Measurements from ENCODE around the gene ZC4H2. TPM values are rescaled to one million over a fixed set of nuclear protein-coding genes. Genes with fewer than 3 reads are reported as not detected.
"Not testable (repeated sequence)": the region's sequence is repeated elsewhere in the genome, so short reads cannot be mapped to it uniquely, and the experiment has no call there.

ZC4H2 gene
- 11.8 TPM for polyA plus RNA-seq

GRCh38 chrX:64975989-64976672 is at the start of gene ZC4H2:
Gene ZC4H2 (minus strand): TSS chrX:64976450. CDS start chrX:64976377, 73 bp downstream.
- peaks cover 0 to 11% (median 6%) of the 10 kb centered on the region in 3 donors for H3K9me3 Mint-ChIP-seq
- no peaks in the 10 kb centered on the region for H3K27me3 Mint-ChIP-seq
- H3K36me3 Mint-ChIP-seq: peaks cover 4% of the 10 kb centered on the region
- H3K27ac Mint-ChIP-seq: peak within 1 kb of the TSS in 2 of 3 donors; percentile 33 to 79
- peaks cover 6 to 22% (median 13%) of the 10 kb centered on the region in 3 donors for H3K4me1 Mint-ChIP-seq
- H3K4me3 Mint-ChIP-seq: peak within 1 kb of the TSS; percentile 91 to 96 (median 94)

GRCh38 chrX:65017451-65017850 is 41.2 kb upstream of the ZC4H2 start:
- Mint-ChIP-seq H3K27ac (no peak overlapping the region), H3K4me1 (peaks cover 0 to 6% (median 2%) of the 10 kb centered on the region in 3 donors), H3K9me3 (peaks cover 2 to 6% (median 4%) of the 10 kb centered on the region in 3 donors), H3K4me3 (no peak overlapping the region), H3K36me3 (peaks cover 1% of the 10 kb centered on the region), H3K27me3 (no peaks in the 10 kb centered on the region)

- Mint-ChIP-seq H3K4me1 (peaks cover 0 to 5% (median 2%) of the 10 kb centered on the region in 3 donors), H3K27me3 (no peaks in the 10 kb centered on the region), H3K9me3 (peaks cover 0 to 2% (median 0%) of the 10 kb centered on the region in 3 donors), H3K27ac (no peak overlapping the region), H3K4me3 (no peak overlapping the region), H3K36me3 (no peaks in the 10 kb centered on the region)
These were observed 38.0 kb upstream of the ZC4H2 start for GRCh38 chrX:65014230-65014629.

GRCh38 chrX:65009459-65009858 is 33.2 kb upstream of the ZC4H2 start:
- H3K4me3 Mint-ChIP-seq: no peak overlapping the region
- H3K27ac Mint-ChIP-seq: no peak overlapping the region
- peaks cover 0 to 5% (median 4%) of the 10 kb centered on the region in 3 donors for H3K4me1 Mint-ChIP-seq
- no peaks in the 10 kb centered on the region for H3K36me3 Mint-ChIP-seq
- no peaks in the 10 kb centered on the region for H3K27me3 Mint-ChIP-seq
- H3K9me3 Mint-ChIP-seq: peaks cover 0 to 3% (median 2%) of the 10 kb centered on the region in 3 donors

GRCh38 chrX:65002208-65002607 is 26.0 kb upstream of the ZC4H2 start:
- H3K27me3 Mint-ChIP-seq, H3K9me3 Mint-ChIP-seq, H3K27ac Mint-ChIP-seq, H3K4me3 Mint-ChIP-seq, H3K36me3 Mint-ChIP-seq, H3K4me1 Mint-ChIP-seq: not testable (repeated sequence)

GRCh38 chrX:64996805-64997204 is 20.6 kb upstream of the ZC4H2 start:
- H3K4me3 Mint-ChIP-seq: no peak overlapping the region
- H3K4me1 Mint-ChIP-seq: peaks cover 0 to 2% (median 0%) of the 10 kb centered on the region in 3 donors
- H3K27ac Mint-ChIP-seq: no peak overlapping the region
- H3K36me3 Mint-ChIP-seq: peaks cover 7% of the 10 kb centered on the region
- H3K27me3 Mint-ChIP-seq: no peaks in the 10 kb centered on the region
- peaks cover 2 to 13% (median 7%) of the 10 kb centered on the region in 3 donors for H3K9me3 Mint-ChIP-seq

- Mint-ChIP-seq H3K27ac (no peak overlapping the region), H3K9me3 (peaks cover 0 to 8% (median 4%) of the 10 kb centered on the region in 3 donors), H3K4me3 (no peak overlapping the region), H3K27me3 (no peaks in the 10 kb centered on the region), H3K36me3 (peaks cover 3% of the 10 kb centered on the region), H3K4me1 (peaks cover 0 to 2% (median 0%) of the 10 kb centered on the region in 3 donors)
These were observed 18.0 kb upstream of the ZC4H2 start for GRCh38 chrX:64994131-64994798.

GRCh38 chrX:64977830-64978229 is 1.6 kb upstream of the ZC4H2 start:
- Mint-ChIP-seq H3K27me3 (no peaks in the 10 kb centered on the region), H3K9me3 (no peaks in the 10 kb centered on the region), H3K27ac (no peak overlapping the region), H3K4me1 (peaks cover 6 to 23% (median 13%) of the 10 kb centered on the region in 3 donors), H3K36me3 (no peaks in the 10 kb centered on the region), H3K4me3 (no peak overlapping the region)

- no peaks in the 10 kb centered on the region for H3K27me3 Mint-ChIP-seq
- peaks cover 0 to 3% (median 2%) of the 10 kb centered on the region in 3 donors for H3K9me3 Mint-ChIP-seq
- H3K4me1 Mint-ChIP-seq: peaks cover 6 to 20% (median 13%) of the 10 kb centered on the region in 3 donors
- H3K4me3 Mint-ChIP-seq: peak overlapping the region in 3 of 4 donors; percentile 19 to 91 (median 30)
- no peak overlapping the region for H3K27ac Mint-ChIP-seq
- no peaks in the 10 kb centered on the region for H3K36me3 Mint-ChIP-seq
These were observed 801 bp upstream of the ZC4H2 start for GRCh38 chrX:64977051-64977450.

- Mint-ChIP-seq H3K9me3 (peaks cover 0 to 6% (median 2%) of the 10 kb centered on the region in 3 donors), H3K4me3 (peak overlapping the region; percentile 91 to 96 (median 94)), H3K4me1 (peaks cover 6 to 20% (median 13%) of the 10 kb centered on the region in 3 donors), H3K27me3 (no peaks in the 10 kb centered on the region), H3K27ac (peak overlapping the region in 2 of 3 donors; percentile 33 to 79), H3K36me3 (no peaks in the 10 kb centered on the region)
These were observed 407 bp upstream of the ZC4H2 start for GRCh38 chrX:64976673-64977040.

- Mint-ChIP-seq H3K27me3 (no peaks in the 10 kb centered on the region), H3K27ac (peak overlapping the region in 1 of 3 donors; percentile 11), H3K4me1 (peaks cover 6 to 23% (median 13%) of the 10 kb centered on the region in 3 donors), H3K4me3 (peak overlapping the region; percentile 91 to 96 (median 94)), H3K36me3 (peaks cover 4% of the 10 kb centered on the region), H3K9me3 (peaks cover 0 to 11% (median 9%) of the 10 kb centered on the region in 3 donors)
These were observed 759 bp downstream of the ZC4H2 start for GRCh38 chrX:64975491-64975890.

- Mint-ChIP-seq H3K27ac (no peak overlapping the region), H3K9me3 (peaks cover 7 to 14% (median 7%) of the 10 kb centered on the region in 3 donors), H3K27me3 (no peaks in the 10 kb centered on the region), H3K36me3 (peaks cover 6% of the 10 kb centered on the region), H3K4me3 (no peak overlapping the region), H3K4me1 (peaks cover 0 to 5% (median 0%) of the 10 kb centered on the region in 3 donors)
These were observed 50.8 kb downstream of the ZC4H2 start for GRCh38 chrX:64925480-64925879.

- peaks cover 13 to 23% (median 21%) of the 10 kb centered on the region in 3 donors for H3K9me3 Mint-ChIP-seq
- no peak overlapping the region for H3K27ac Mint-ChIP-seq
- peaks cover 6% of the 10 kb centered on the region for H3K36me3 Mint-ChIP-seq
- no peaks in the 10 kb centered on the region for H3K27me3 Mint-ChIP-seq
- no peaks in the 10 kb centered on the region for H3K4me1 Mint-ChIP-seq
- H3K4me3 Mint-ChIP-seq: no peak overlapping the region
These were observed 68.1 kb downstream of the ZC4H2 start for GRCh38 chrX:64908121-64908520.

GRCh38 chrX:64894454-64895038 is 81.7 kb downstream of the ZC4H2 start:
- H3K27me3 Mint-ChIP-seq: no peaks in the 10 kb centered on the region
- H3K4me3 Mint-ChIP-seq: peak overlapping the region in 1 of 4 donors; percentile 49
- peaks cover 5 to 22% (median 14%) of the 10 kb centered on the region in 3 donors for H3K9me3 Mint-ChIP-seq
- H3K4me1 Mint-ChIP-seq: peaks cover 0 to 6% (median 5%) of the 10 kb centered on the region in 3 donors
- peaks cover 2% of the 10 kb centered on the region for H3K36me3 Mint-ChIP-seq
- H3K27ac Mint-ChIP-seq: no peak overlapping the region

- peak overlapping the region in 1 of 3 donors; percentile 23 for H3K27ac Mint-ChIP-seq
- peaks cover 3% of the 10 kb centered on the region for H3K36me3 Mint-ChIP-seq
- peaks cover 0 to 2% (median 0%) of the 10 kb centered on the region in 3 donors for H3K4me1 Mint-ChIP-seq
- no peaks in the 10 kb centered on the region for H3K27me3 Mint-ChIP-seq
- no peak overlapping the region for H3K4me3 Mint-ChIP-seq
- peaks cover 2 to 19% (median 15%) of the 10 kb centered on the region in 3 donors for H3K9me3 Mint-ChIP-seq
These were observed 90.4 kb downstream of the ZC4H2 start for GRCh38 chrX:64885850-64886249.
